Activated B cell treated with CpG ODN at 0.5 μM for 24 hours (primary cell): ENCODE measurements around the gene PIK3AP1. TPM values are rescaled to one million over a fixed set of nuclear protein-coding genes. Genes with fewer than 3 reads are reported as not detected.

ENCODE experiments used
- ATAC-seq: fragments of 200-7000 bp; cut with Tn5 transposase; one replicate; pipeline ENCODE4 v1.10.0; 2021; ENCODE audit warnings: low read depth, mild to moderate bottlenecking, moderate library complexity
- CTCF ChIA-PET: fragments of 350-600 bp; sonication (Branson Sonifier 250); formaldehyde crosslinking; loops from one replicate; lab custom pipeline; 2021; ENCODE audit warnings: antibody characterized with exemption; lab: Charles Lee
- POLR2A ChIA-PET: fragments of 350-600 bp; sonication (Branson Sonifier 250); formaldehyde crosslinking; loops from one replicate; lab custom pipeline; 2021; ENCODE audit warnings: antibody characterized with exemption; lab: Charles Lee
- DNase-seq: peaks from one replicate; pipeline ENCODE4 v3.0.0; 2022
- H3K27ac Mint-ChIP-seq: one replicate; pipeline ENCODE4 v1.8.0; 2020; ENCODE audit warnings: mixed read lengths
- H3K27me3 Mint-ChIP-seq: one replicate; pipeline ENCODE4 v1.8.0; 2021; ENCODE audit warnings: mixed read lengths
- H3K36me3 Mint-ChIP-seq: one replicate; pipeline ENCODE4 v1.8.0; 2021; ENCODE audit warnings: low read depth, mixed read lengths
- H3K4me1 Mint-ChIP-seq: one replicate; pipeline ENCODE4 v1.8.0; 2021; ENCODE audit warnings: mixed read lengths
- H3K4me3 Mint-ChIP-seq: one replicate; pipeline ENCODE4 v1.8.0; 2020; ENCODE audit warnings: mild to moderate bottlenecking, mixed read lengths
- H3K9me3 Mint-ChIP-seq: one replicate; pipeline ENCODE4 v1.8.0; 2020; ENCODE audit warnings: mixed read lengths
- intact Hi-C: fragments of 100-400 bp; cut with micrococcal nuclease; formaldehyde crosslinking; loops from one replicate; pipeline ENCODE4 v1.15.1; 2024
- total RNA-seq: library from RNA; stranded (reverse); gene quantifications from 2 replicates; pipeline ENCODE4 v1.2.3, GENCODE V29; 2022
- TF ChIP-seq, protein P1 (sequence below): fragments of 200-600 bp; IDR thresholded peaks from one replicate; pipeline ENCODE4 v1.8.0; 2022; ENCODE audit warnings: antibody characterized with exemption, mild to moderate bottlenecking

Gene PIK3AP1
- total RNA-seq, 1 donor from 2014 or later, result 157 TPM

DNA sequence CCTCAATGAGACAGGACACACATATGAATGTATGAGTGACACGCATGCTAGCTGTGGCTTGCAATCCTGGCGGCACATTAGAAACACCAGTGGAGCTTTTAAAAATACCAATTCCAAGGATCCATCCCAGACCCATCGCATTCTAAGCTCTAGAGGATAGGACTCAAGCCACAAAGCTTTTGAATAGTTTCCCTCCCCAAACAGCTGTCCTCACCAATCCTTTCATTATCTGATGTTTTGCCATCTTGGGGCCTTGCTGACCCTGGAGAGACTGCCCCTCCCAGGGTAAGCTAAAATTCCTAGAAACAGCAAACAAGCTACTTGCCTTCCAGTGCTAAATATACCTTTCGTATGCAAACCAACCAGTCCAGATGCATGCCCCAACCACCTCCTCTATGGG is 124.6 kb downstream of the PIK3AP1 start:
- TF ChIP-seq, protein P1, sequence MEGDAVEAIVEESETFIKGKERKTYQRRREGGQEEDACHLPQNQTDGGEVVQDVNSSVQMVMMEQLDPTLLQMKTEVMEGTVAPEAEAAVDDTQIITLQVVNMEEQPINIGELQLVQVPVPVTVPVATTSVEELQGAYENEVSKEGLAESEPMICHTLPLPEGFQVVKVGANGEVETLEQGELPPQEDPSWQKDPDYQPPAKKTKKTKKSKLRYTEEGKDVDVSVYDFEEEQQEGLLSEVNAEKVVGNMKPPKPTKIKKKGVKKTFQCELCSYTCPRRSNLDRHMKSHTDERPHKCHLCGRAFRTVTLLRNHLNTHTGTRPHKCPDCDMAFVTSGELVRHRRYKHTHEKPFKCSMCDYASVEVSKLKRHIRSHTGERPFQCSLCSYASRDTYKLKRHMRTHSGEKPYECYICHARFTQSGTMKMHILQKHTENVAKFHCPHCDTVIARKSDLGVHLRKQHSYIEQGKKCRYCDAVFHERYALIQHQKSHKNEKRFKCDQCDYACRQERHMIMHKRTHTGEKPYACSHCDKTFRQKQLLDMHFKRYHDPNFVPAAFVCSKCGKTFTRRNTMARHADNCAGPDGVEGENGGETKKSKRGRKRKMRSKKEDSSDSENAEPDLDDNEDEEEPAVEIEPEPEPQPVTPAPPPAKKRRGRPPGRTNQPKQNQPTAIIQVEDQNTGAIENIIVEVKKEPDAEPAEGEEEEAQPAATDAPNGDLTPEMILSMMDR, result no peak
- DNase-seq, result no peak
- ATAC-seq, result no peak
- H3K27ac Mint-ChIP-seq, result peak overlapping the region; percentile 62
- H3K36me3 Mint-ChIP-seq, result peaks cover 43% of the 10 kb centered on the region
- H3K9me3 Mint-ChIP-seq, result no peaks in the 10 kb centered on the region
- H3K4me3 Mint-ChIP-seq, result no peak overlapping the region
- H3K4me1 Mint-ChIP-seq, result peaks cover 4% of the 10 kb centered on the region
- intact Hi-C loops, result no loop called here
- no peaks in the 10 kb centered on the region for H3K27me3 Mint-ChIP-seq
- ChIA-PET POLR2A (no interaction called here), CTCF (no interaction called here)

DNA sequence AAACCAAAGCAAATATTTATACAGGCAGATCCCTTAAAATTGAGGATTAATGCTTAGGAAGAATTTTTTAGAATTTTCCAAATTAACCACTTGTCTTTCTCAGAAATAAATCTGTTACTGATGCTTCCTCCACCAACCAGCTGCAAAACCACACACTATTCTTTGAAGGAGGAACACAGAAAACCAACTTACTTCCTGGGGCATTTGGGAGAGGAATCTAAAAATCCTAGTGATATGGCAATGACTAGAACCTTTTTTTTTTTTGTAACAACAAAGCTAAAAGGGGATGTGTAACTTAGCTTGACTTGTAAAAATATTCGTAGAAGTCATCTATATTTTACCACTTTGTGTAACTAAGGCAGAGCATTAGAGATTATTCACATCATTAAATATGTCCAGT is 128.4 kb downstream of the PIK3AP1 start:
- ChIA-PET POLR2A (no interaction called here), CTCF (no interaction called here)
- no peaks in the 10 kb centered on the region for H3K27me3 Mint-ChIP-seq
- DNase-seq (no peak), ATAC-seq (no peak)
- peaks cover 41% of the 10 kb centered on the region for H3K36me3 Mint-ChIP-seq
- H3K4me3 Mint-ChIP-seq, result no peak overlapping the region
- peak overlapping the region; percentile 13 for H3K27ac Mint-ChIP-seq
- intact Hi-C loops, result no loop called here
- peaks cover 6% of the 10 kb centered on the region for H3K4me1 Mint-ChIP-seq
- TF ChIP-seq, protein P1, result no peak
- H3K9me3 Mint-ChIP-seq, result no peaks in the 10 kb centered on the region

DNA sequence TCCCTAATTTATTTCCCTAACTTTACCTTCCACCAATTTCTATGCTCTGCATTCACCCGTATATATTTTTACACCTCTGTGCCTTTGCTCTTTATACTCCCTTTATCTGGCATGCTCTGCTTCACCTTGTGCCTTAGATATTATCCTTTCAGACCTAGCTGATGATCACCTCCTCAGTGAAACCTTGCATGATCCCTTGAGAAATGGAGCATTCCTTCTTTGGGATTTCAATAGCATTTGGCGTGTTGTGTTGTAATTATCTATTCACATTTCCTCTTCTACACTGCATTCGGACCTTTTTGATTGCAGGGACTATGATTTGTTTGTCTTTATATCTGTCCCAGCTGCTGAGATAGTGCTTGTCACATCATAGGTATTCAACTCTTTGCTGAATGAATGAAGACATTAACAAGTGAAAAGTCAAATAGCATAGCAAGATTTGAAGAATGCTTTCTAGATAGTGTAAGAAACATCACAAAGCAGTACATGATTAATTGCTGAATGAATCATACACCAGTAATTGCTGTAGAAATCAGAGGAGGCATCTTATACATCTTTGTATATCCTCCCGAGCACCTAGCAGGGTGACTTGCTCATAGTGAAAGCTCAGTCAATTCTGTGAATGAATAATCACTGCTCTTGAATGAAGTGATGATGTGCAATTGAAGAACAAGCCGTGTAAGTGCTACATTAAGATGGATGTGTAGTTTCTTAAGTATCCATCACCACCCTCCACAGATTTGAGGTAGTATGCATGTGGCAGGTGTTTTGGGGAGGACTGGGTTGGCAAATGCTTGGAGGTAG is 131.5 kb downstream of the PIK3AP1 start:
- no peak for DNase-seq
- Mint-ChIP-seq H3K27me3 (no peaks in the 10 kb centered on the region), H3K27ac (no peak overlapping the region), H3K4me1 (peaks cover 25% of the 10 kb centered on the region), H3K9me3 (no peaks in the 10 kb centered on the region), H3K36me3 (peaks cover 17% of the 10 kb centered on the region), H3K4me3 (no peak overlapping the region)
- TF ChIP-seq, protein P1, result no peak
- intact Hi-C loops, result no loop called here
- CTCF ChIA-PET, result no interaction called here
- no peak for ATAC-seq
- POLR2A ChIA-PET, result interaction anchor here (0.7 to 1.0 kb wide), 2 partner anchors 9 to 149 kb away, joined by 3 to 8 read pairs; no protein-coding TSS in a partner anchor

DNA sequence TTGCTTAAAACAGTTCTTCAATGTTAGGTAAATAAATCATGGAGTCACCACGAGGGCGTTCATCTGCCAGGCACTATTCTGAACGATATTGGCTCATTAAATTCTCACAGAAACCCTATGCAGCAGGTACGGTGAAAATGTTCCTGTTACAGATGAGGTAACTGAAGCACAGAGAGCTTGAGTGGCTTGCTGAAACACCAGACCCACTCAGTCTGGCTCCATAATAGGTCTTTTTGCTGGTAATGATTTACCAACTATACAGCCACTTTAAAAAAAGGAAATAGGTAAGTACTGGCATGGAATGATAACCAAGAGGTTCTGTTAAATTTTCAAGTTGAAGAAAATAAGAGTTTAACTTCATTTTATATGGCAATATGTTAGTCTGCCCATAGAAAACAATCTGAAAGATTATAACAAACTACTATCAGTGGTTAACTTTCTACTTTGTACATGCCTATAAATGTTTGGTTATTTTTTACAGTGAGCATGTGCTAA is 132.2 kb downstream of the PIK3AP1 start:
- Mint-ChIP-seq H3K27ac (no peak overlapping the region), H3K27me3 (no peaks in the 10 kb centered on the region), H3K36me3 (peaks cover 12% of the 10 kb centered on the region), H3K4me3 (no peak overlapping the region), H3K9me3 (no peaks in the 10 kb centered on the region), H3K4me1 (peaks cover 32% of the 10 kb centered on the region)
- intact Hi-C loops, result no loop called here
- DNase-seq (no peak), ATAC-seq (no peak)
- ChIA-PET CTCF (no interaction called here), POLR2A (no interaction called here)
- TF ChIP-seq, protein P1, result no peak
